BJ (cell line): ENCODE results near the gene CEP85L. TPM values are rescaled to one million over a fixed set of nuclear protein-coding genes. Genes with fewer than 3 reads are reported as not detected.

Experiments used
- CTCF ChIA-PET: fragments of 350-600 bp; formaldehyde crosslinking; extraction: SDS; loops from one replicate; lab custom pipeline; 2021; ENCODE audit warnings: antibody characterized with exemption, inconsistent platforms; lab: Yijun Ruan, JAX
- POLR2A ChIA-PET: fragments of 300-600 bp; sonication (Branson Sonifier 250); formaldehyde crosslinking; extraction: SDS; loops from one replicate; lab custom pipeline; 2021; ENCODE audit warnings: antibody characterized with exemption; lab: Charles Lee
- DNase-seq: peaks from one replicate; pipeline ENCODE4 v3.0.0-alpha.2; 2011; ENCODE audit warnings: low read depth
- H3K27me3 ChIP-seq: 2 replicates; pipeline ENCODE4 v1.6.0; 2011; ENCODE audit warnings: low read length; ENCODE audit not compliant: control insufficient read depth, insufficient read depth
- H3K36me3 ChIP-seq: 2 replicates; pipeline ENCODE4 v1.5.1; 2011; ENCODE audit warnings: low read length; ENCODE audit not compliant: control insufficient read depth, insufficient read depth
- H3K4me3 ChIP-seq: 2 replicates; pipeline ENCODE4 v1.5.1; 2011; ENCODE audit warnings: low read depth, mild to moderate bottlenecking, control low read depth, low read length
- CTCF ChIP-seq: IDR thresholded peaks from 2 replicates; pipeline ENCODE4 v1.5.1; 2011; ENCODE audit warnings: low read depth, mild to moderate bottlenecking, control low read depth, inconsistent platforms, low read length, moderate library complexity; ENCODE audit not compliant: insufficient read depth
- polyA plus RNA-seq: library from polyadenylated mRNA; depleted of rRNA; stranded (reverse); fragments of >200 nt; gene quantifications from 2 replicates; pipeline ENCODE4 v1.2.3, GENCODE V29; 2011

Gene CEP85L
- polyA plus RNA-seq, 1 experiment = 2.6 TPM

GRCh38 chr6:118581489-118581959 lies 69.9 kb downstream of the CEP85L start:
- no peak overlapping the region for H3K4me3 ChIP-seq
- ChIA-PET POLR2A (no interaction called here), CTCF (interaction anchor here (0.7 to 4.5 kb wide), 11 partner anchors 11 to 436 kb away, joined by 3 to 75 read pairs (median 4); no protein-coding TSS in a partner anchor)
- no peak for TF ChIP-seq CTCF
- peak; percentile 28 for DNase-seq
- H3K27me3 ChIP-seq = no peaks in the 10 kb centered on the region
- H3K36me3 ChIP-seq = no peaks in the 10 kb centered on the region

GRCh38 chr6:118580585-118581419 lies 70.6 kb downstream of the CEP85L start:
- POLR2A ChIA-PET = no interaction called here
- TF ChIP-seq CTCF = peak; percentile 61
- Histone ChIP-seq H3K36me3 (no peaks in the 10 kb centered on the region), H3K4me3 (no peak overlapping the region), H3K27me3 (no peaks in the 10 kb centered on the region)
- CTCF ChIA-PET = interaction anchor here (0.6 to 4.5 kb wide), 21 partner anchors 10 to 618 kb away, joined by 3 to 75 read pairs (median 4); partner anchors contain the start of gene PLN
- no peak for DNase-seq

GRCh38 chr6:118579786-118580185 lies 71.6 kb downstream of the CEP85L start:
- ChIA-PET POLR2A (no interaction called here), CTCF (interaction anchor here (0.7 to 4.5 kb wide), 12 partner anchors 12 to 604 kb away, joined by 3 to 75 read pairs (median 4); partner anchors contain the start of gene PLN)
- H3K4me3 ChIP-seq = no peak overlapping the region
- DNase-seq = no peak
- no peak for TF ChIP-seq CTCF
- H3K27me3 ChIP-seq = no peaks in the 10 kb centered on the region
- no peaks in the 10 kb centered on the region for H3K36me3 ChIP-seq

GRCh38 chr6:118578617-118579016 lies 72.8 kb downstream of the CEP85L start:
- no peaks in the 10 kb centered on the region for H3K27me3 ChIP-seq
- peaks cover 3% of the 10 kb centered on the region; the same call in 1 of the 2 replicates for H3K36me3 ChIP-seq
- H3K4me3 ChIP-seq = no peak overlapping the region
- ChIA-PET POLR2A (no interaction called here), CTCF (interaction anchor here (0.5 to 4.5 kb wide), 5 partner anchors 13 to 295 kb away, joined by 3 to 75 read pairs (median 3); no protein-coding TSS in a partner anchor)
- DNase-seq = no peak
- TF ChIP-seq CTCF = no peak

GRCh38 chr6:118577972-118578371 lies 73.4 kb downstream of the CEP85L start:
- ChIA-PET POLR2A (no interaction called here), CTCF (no interaction called here)
- DNase-seq = no peak
- no peak overlapping the region for H3K4me3 ChIP-seq
- peaks cover 3% of the 10 kb centered on the region; the same call in 1 of the 2 replicates for H3K36me3 ChIP-seq
- H3K27me3 ChIP-seq = no peaks in the 10 kb centered on the region
- TF ChIP-seq CTCF = no peak
